Measurements from ENCODE around the gene DOC2B. TPM values are rescaled to one million over a fixed set of nuclear protein-coding genes. Genes with fewer than 3 reads are reported as not detected.

Gene DOC2B
- polyA plus RNA-seq, 1 experiment, result not detected

GRCh38 chr17:165939-166338, 15.5 kb downstream of the DOC2B start:
- Histone ChIP-seq H3K27me3 (ENCODE audit: control insufficient read depth, insufficient read depth, low read length) (no peaks in the 10 kb centered on the region; the same call in 1 of the 2 replicates), H3K4me3 (ENCODE audit: low read depth, low read length) (no peak overlapping the region), H3K36me3 (ENCODE audit: control insufficient read depth, insufficient read depth, low read length) (no peaks in the 10 kb centered on the region)
- ChIA-PET POLR2A (no interaction called here), CTCF (interaction anchor here (0.7 to 5.1 kb wide), 3 partner anchors 34 to 221 kb away, joined by 3 to 26 read pairs (median 4); no protein-coding TSS in a partner anchor)
- no peak for TF ChIP-seq CTCF (IDR thresholded peaks at IDR 0.05; ENCODE audit: insufficient read depth, low read depth, low read length)
- no peak for DNase-seq (ENCODE audit: low read depth)

- H3K27me3 ChIP-seq (ENCODE audit: control insufficient read depth, insufficient read depth, low read length), result peaks cover 2% of the 10 kb centered on the region; the same call in 1 of the 2 replicates
- ChIA-PET POLR2A (no interaction called here), CTCF (interaction anchor here (0.6 to 5.1 kb wide), 5 partner anchors 10 to 223 kb away, joined by 3 to 26 read pairs (median 3); no protein-coding TSS in a partner anchor)
- H3K36me3 ChIP-seq (ENCODE audit: control insufficient read depth, insufficient read depth, low read length), result no peaks in the 10 kb centered on the region
- no peak overlapping the region for H3K4me3 ChIP-seq (ENCODE audit: low read depth, low read length)
- TF ChIP-seq CTCF (IDR thresholded peaks at IDR 0.05; ENCODE audit: insufficient read depth, low read depth, low read length), result peak; percentile 55
- no peak for DNase-seq (ENCODE audit: low read depth)
Observed at GRCh38 chr17:164303-165235, 16.9 kb downstream of the DOC2B start.

- peaks cover 2% of the 10 kb centered on the region; the same call in 1 of the 2 replicates for H3K27me3 ChIP-seq (ENCODE audit: control insufficient read depth, insufficient read depth, low read length)
- TF ChIP-seq CTCF (IDR thresholded peaks at IDR 0.05; ENCODE audit: insufficient read depth, low read depth, low read length), result peak; percentile 31
- DNase-seq (ENCODE audit: low read depth), result no peak
- no peaks in the 10 kb centered on the region for H3K36me3 ChIP-seq (ENCODE audit: control insufficient read depth, insufficient read depth, low read length)
- POLR2A ChIA-PET, result no interaction called here
- CTCF ChIA-PET, result interaction anchor here (5.1 kb wide), 1 partner anchor 224 kb away, joined by 26 read pairs; no protein-coding TSS in a partner anchor
- no peak overlapping the region for H3K4me3 ChIP-seq (ENCODE audit: low read depth, low read length)
Observed at GRCh38 chr17:163514-164098, 17.8 kb downstream of the DOC2B start.

DNA sequence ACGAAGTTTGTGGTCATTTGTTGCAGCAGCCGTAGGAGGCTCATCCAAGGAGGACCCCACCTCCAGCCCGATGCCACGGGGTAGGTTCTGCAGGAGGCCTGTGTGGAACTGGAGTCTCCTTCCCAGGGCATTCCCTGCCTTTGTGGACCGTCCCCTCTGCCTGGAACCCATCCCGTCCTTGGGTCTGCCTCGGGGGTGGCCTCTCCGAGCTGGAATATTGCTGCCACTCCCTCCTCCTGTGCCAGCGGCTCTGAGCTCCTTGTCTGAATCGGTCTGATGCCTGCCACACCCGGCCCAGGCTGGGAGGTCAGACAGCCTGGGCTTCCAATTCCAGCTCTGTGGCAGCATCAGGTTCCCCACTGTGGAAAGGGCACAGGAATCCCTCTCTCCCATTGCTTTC, 18.8 kb downstream of the DOC2B start:
- H3K27me3 ChIP-seq (ENCODE audit: control insufficient read depth, insufficient read depth, low read length), result peaks cover 2% of the 10 kb centered on the region; the same call in 1 of the 2 replicates
- ChIA-PET CTCF (interaction anchor here (1.1 to 5.1 kb wide), 3 partner anchors 14 to 225 kb away, joined by 3 to 26 read pairs (median 4); no protein-coding TSS in a partner anchor), POLR2A (no interaction called here)
- DNase-seq (ENCODE audit: low read depth), result no peak
- no peak for TF ChIP-seq CTCF (IDR thresholded peaks at IDR 0.05; ENCODE audit: insufficient read depth, low read depth, low read length)
- H3K36me3 ChIP-seq (ENCODE audit: control insufficient read depth, insufficient read depth, low read length), result no peaks in the 10 kb centered on the region
- no peak overlapping the region for H3K4me3 ChIP-seq (ENCODE audit: low read depth, low read length)

- DNase-seq (ENCODE audit: low read depth), result no peak
- ChIA-PET CTCF (interaction anchor here (1.3 to 5.1 kb wide), 2 partner anchors 12 to 226 kb away, joined by 4 to 26 read pairs; no protein-coding TSS in a partner anchor), POLR2A (no interaction called here)
- TF ChIP-seq CTCF (IDR thresholded peaks at IDR 0.05; ENCODE audit: insufficient read depth, low read depth, low read length), result no peak
- Histone ChIP-seq H3K27me3 (ENCODE audit: control insufficient read depth, insufficient read depth, low read length) (peaks cover 2% of the 10 kb centered on the region; the same call in 1 of the 2 replicates), H3K4me3 (ENCODE audit: low read depth, low read length) (no peak overlapping the region), H3K36me3 (ENCODE audit: control insufficient read depth, insufficient read depth, low read length) (no peaks in the 10 kb centered on the region)
Observed at GRCh38 chr17:161481-161880, 20.0 kb downstream of the DOC2B start.
